Tibial nerve (tissue), 3 donors: ENCODE measurements around the gene KLK8.

Source experiments
- POLR2A ChIP-seq, 2 donors: fragments of 450-650 bp; IDR thresholded peaks; one replicate each; pipeline ENCODE4 v1.6.1; 2017; ENCODE audit warnings: antibody characterized with exemption in 2 of 2, mild to moderate bottlenecking in 2 of 2, moderate library complexity in 2 of 2
- TF ChIP-seq, protein P1 (sequence below), 5 experiments: fragments of 200-600 bp in 3 of 5; fragments of 450-650 bp in 2 of 5; sonication (generic) in 3 of 5; IDR thresholded peaks; one replicate each; pipeline ENCODE4 v1.5.1; 2016 to 2019; ENCODE audit warnings: antibody characterized with exemption in 5 of 5, mild to moderate bottlenecking in 3 of 5, moderate library complexity in 2 of 5

DNA sequence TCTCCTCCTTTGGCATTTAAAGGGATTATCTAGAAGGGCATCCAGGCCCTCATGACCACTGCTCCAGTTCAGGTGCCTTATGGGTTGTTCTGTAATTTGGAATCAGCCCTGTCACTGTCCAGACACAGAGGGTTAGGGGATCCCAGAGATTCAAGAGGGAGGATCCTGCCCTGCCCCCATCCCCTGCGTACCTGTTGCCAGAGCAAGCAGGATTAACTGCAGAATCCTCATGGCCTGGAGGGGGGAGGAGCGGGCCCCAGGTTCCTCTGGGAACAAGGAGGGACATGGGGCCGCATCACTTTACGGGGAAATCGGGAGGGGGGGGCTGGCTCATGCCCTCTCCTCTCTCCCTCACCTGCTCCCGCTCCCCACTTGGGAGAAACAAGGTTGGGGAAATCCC is 24.0 kb upstream of the KLK8 start:
- no peak for TF ChIP-seq POLR2A (IDR thresholded peaks at IDR 0.05)
- TF ChIP-seq, protein P1, sequence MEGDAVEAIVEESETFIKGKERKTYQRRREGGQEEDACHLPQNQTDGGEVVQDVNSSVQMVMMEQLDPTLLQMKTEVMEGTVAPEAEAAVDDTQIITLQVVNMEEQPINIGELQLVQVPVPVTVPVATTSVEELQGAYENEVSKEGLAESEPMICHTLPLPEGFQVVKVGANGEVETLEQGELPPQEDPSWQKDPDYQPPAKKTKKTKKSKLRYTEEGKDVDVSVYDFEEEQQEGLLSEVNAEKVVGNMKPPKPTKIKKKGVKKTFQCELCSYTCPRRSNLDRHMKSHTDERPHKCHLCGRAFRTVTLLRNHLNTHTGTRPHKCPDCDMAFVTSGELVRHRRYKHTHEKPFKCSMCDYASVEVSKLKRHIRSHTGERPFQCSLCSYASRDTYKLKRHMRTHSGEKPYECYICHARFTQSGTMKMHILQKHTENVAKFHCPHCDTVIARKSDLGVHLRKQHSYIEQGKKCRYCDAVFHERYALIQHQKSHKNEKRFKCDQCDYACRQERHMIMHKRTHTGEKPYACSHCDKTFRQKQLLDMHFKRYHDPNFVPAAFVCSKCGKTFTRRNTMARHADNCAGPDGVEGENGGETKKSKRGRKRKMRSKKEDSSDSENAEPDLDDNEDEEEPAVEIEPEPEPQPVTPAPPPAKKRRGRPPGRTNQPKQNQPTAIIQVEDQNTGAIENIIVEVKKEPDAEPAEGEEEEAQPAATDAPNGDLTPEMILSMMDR (IDR thresholded peaks at IDR 0.05): no peak
